PC-3 (cell line): Measurements from ENCODE around the gene RAD23B. TPM values are rescaled to one million over a fixed set of nuclear protein-coding genes. Genes with fewer than 3 reads are reported as not detected.

Source experiments
- ATAC-seq: fragments of 200-7000 bp; cut with Tn5 transposase; 2 replicates; pipeline ENCODE4 v1.9.1; 2020; ENCODE audit warnings: mild to moderate bottlenecking, moderate library complexity
- BruUV-seq: library from RNA; stranded (reverse); fragments of 400-500 nt; replicated peaks from 2 replicates; lab custom pipeline; 2021; lab: Mats Ljungman, UMichigan
- CTCF ChIA-PET: fragments of 300-600 bp; sonication (Branson Sonifier 250); formaldehyde crosslinking; loops from one replicate; lab custom pipeline; 2022; ENCODE audit warnings: antibody characterized with exemption; lab: Charles Lee
- POLR2A ChIA-PET: fragments of 300-600 bp; sonication (Branson Sonifier 250); formaldehyde crosslinking; loops from one replicate; lab custom pipeline; 2022; ENCODE audit warnings: antibody characterized with exemption; ENCODE audit not compliant: unreplicated experiment; lab: Charles Lee
- DNase-seq: peaks from one replicate; pipeline ENCODE4 v3.0.0-alpha.2; 2015
- H2AFZ ChIP-seq: fragments of 300-600 bp; sonication (generic); 2 replicates; pipeline ENCODE4 v1.6.0; 2016; ENCODE audit warnings: antibody characterized with exemption, low read length
- H3F3A ChIP-seq: fragments of 300-600 bp; sonication (generic); one replicate; pipeline ENCODE4 v1.6.0; 2017; ENCODE audit warnings: antibody characterized with exemption, low read length, control low read depth, mild to moderate bottlenecking; ENCODE audit not compliant: unreplicated experiment
- H3K27ac ChIP-seq: fragments of 300-600 bp; sonication (generic); 2 replicates; pipeline ENCODE4 v1.5.1; 2016; ENCODE audit warnings: mild to moderate bottlenecking, low read length
- H3K27me3 ChIP-seq: fragments of 300-600 bp; sonication (generic); 2 replicates; pipeline ENCODE4 v1.6.1; 2016; ENCODE audit warnings: low read length, mixed read lengths
- H3K36me3 ChIP-seq: fragments of 300-600 bp; sonication (generic); 2 replicates; pipeline ENCODE4 v1.6.1; 2016; ENCODE audit warnings: low read depth, mixed run types, low read length, mixed read lengths
- H3K4me1 ChIP-seq: fragments of 300-600 bp; sonication (generic); 2 replicates; pipeline ENCODE4 v1.5.1; 2016; ENCODE audit warnings: low read length; ENCODE audit not compliant: insufficient read depth
- H3K4me2 ChIP-seq: fragments of 300-600 bp; sonication (generic); 2 replicates; pipeline ENCODE4 v1.6.0; 2016; ENCODE audit warnings: low read length
- H3K4me3 ChIP-seq: fragments of 300-600 bp; sonication (generic); 2 replicates; pipeline ENCODE4 v1.5.1; 2016; ENCODE audit warnings: mild to moderate bottlenecking, low read length, mixed read lengths
- H3K79me2 ChIP-seq: fragments of 300-600 bp; sonication (generic); 2 replicates; pipeline ENCODE4 v1.6.1; 2017; ENCODE audit warnings: low read length, mixed read lengths
- H3K9ac ChIP-seq: fragments of 300-600 bp; sonication (generic); 2 replicates; pipeline ENCODE4 v1.6.0; 2016; ENCODE audit warnings: mild to moderate bottlenecking, low read length
- H3K9me2 ChIP-seq: fragments of 300-600 bp; sonication (generic); replicated peaks from 2 replicates; pipeline ENCODE4 v1.6.1; 2016; ENCODE audit warnings: mixed run types, low read length, mixed read lengths
- H3K9me3 ChIP-seq: fragments of 300-600 bp; sonication (generic); 2 replicates; pipeline ENCODE4 v1.6.1; 2016; ENCODE audit warnings: low read length, mixed read lengths
- H4K20me1 ChIP-seq: fragments of 300-600 bp; sonication (generic); 2 replicates; pipeline ENCODE4 v1.6.1; 2016; ENCODE audit warnings: low read length, mixed read lengths
- EZH2 ChIP-seq: fragments of 300-600 bp; sonication (generic); IDR thresholded peaks from one replicate; pipeline ENCODE4 v1.6.1; 2017; ENCODE audit warnings: antibody characterized with exemption, mild to moderate bottlenecking, low read length; ENCODE audit not compliant: unreplicated experiment
- EZH2phosphoT487 ChIP-seq: fragments of 300-600 bp; sonication (generic); IDR thresholded peaks from 2 replicates; pipeline ENCODE4 v1.6.1; 2018; ENCODE audit warnings: mild to moderate bottlenecking, antibody characterized with exemption, low read length, borderline replicate concordance
- intact Hi-C: fragments of 100-400 bp; cut with micrococcal nuclease; formaldehyde crosslinking; loops from 2 replicates; pipeline ENCODE4 v1.9.0; 2023
- total RNA-seq: library from RNA; depleted of rRNA; stranded (reverse); fragments of >200 nt; gene quantifications from 2 replicates; pipeline ENCODE4 v1.2.3, GENCODE V29; 2014
- TF ChIP-seq, protein P1 (sequence below): fragments of 300-600 bp; sonication (generic); conservative IDR thresholded peaks from 2 replicates; pipeline ENCODE4 v1.5.1; 2017; ENCODE audit warnings: antibody characterized with exemption, low read depth, mild to moderate bottlenecking, low read length

RAD23B gene
- total RNA-seq, 1 experiment from 2014 or later, result 67.9 TPM

GRCh38 chr9:107361816-107362215 is 78.7 kb downstream of the RAD23B start:
- intact Hi-C loops, result no loop called here
- no peak overlapping the region for H2AFZ ChIP-seq
- ATAC-seq, result no peak
- DNase-seq, result no peak
- no peak overlapping the region for H3K4me2 ChIP-seq
- H3K9ac ChIP-seq, result no peak overlapping the region
- ChIA-PET CTCF (no interaction called here), POLR2A (no interaction called here)
- no peaks in the 10 kb centered on the region for H3K9me2 ChIP-seq
- H3K79me2 ChIP-seq, result no peaks in the 10 kb centered on the region
- BruUV-seq, result no TSS peak
- no peak overlapping the region for H3K4me3 ChIP-seq
- no peaks in the 10 kb centered on the region for H3K27me3 ChIP-seq
- no peaks in the 10 kb centered on the region for H3K9me3 ChIP-seq
- TF ChIP-seq, protein P1, sequence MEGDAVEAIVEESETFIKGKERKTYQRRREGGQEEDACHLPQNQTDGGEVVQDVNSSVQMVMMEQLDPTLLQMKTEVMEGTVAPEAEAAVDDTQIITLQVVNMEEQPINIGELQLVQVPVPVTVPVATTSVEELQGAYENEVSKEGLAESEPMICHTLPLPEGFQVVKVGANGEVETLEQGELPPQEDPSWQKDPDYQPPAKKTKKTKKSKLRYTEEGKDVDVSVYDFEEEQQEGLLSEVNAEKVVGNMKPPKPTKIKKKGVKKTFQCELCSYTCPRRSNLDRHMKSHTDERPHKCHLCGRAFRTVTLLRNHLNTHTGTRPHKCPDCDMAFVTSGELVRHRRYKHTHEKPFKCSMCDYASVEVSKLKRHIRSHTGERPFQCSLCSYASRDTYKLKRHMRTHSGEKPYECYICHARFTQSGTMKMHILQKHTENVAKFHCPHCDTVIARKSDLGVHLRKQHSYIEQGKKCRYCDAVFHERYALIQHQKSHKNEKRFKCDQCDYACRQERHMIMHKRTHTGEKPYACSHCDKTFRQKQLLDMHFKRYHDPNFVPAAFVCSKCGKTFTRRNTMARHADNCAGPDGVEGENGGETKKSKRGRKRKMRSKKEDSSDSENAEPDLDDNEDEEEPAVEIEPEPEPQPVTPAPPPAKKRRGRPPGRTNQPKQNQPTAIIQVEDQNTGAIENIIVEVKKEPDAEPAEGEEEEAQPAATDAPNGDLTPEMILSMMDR, result no peak
- TF ChIP-seq EZH2phosphoT487 (no peak), EZH2 (no peak)
- no peaks in the 10 kb centered on the region for H3F3A ChIP-seq
- no peak overlapping the region for H3K27ac ChIP-seq
- H4K20me1 ChIP-seq, result no peaks in the 10 kb centered on the region
- H3K36me3 ChIP-seq, result no peaks in the 10 kb centered on the region
- no peaks in the 10 kb centered on the region for H3K4me1 ChIP-seq

GRCh38 chr9:107363516-107364152 is 80.6 kb downstream of the RAD23B start:
- no peaks in the 10 kb centered on the region for H3K4me1 ChIP-seq
- no peaks in the 10 kb centered on the region for H4K20me1 ChIP-seq
- H3K9ac ChIP-seq, result no peak overlapping the region
- POLR2A ChIA-PET, result no interaction called here
- no peak overlapping the region for H3K4me2 ChIP-seq
- BruUV-seq, result no TSS peak
- no peak for DNase-seq
- ATAC-seq, result no peak
- H2AFZ ChIP-seq, result no peak overlapping the region
- TF ChIP-seq EZH2, result no peak
- TF ChIP-seq EZH2phosphoT487, result no peak
- TF ChIP-seq, protein P1, result no peak
- no peaks in the 10 kb centered on the region for H3K36me3 ChIP-seq
- H3K79me2 ChIP-seq, result no peaks in the 10 kb centered on the region
- no peaks in the 10 kb centered on the region for H3K9me2 ChIP-seq
- H3K9me3 ChIP-seq, result no peaks in the 10 kb centered on the region
- H3K4me3 ChIP-seq, result no peak overlapping the region
- H3K27me3 ChIP-seq, result no peaks in the 10 kb centered on the region
- CTCF ChIA-PET, result no interaction called here
- no peaks in the 10 kb centered on the region for H3F3A ChIP-seq
- intact Hi-C loops, result no loop called here
- H3K27ac ChIP-seq, result no peak overlapping the region

DNA sequence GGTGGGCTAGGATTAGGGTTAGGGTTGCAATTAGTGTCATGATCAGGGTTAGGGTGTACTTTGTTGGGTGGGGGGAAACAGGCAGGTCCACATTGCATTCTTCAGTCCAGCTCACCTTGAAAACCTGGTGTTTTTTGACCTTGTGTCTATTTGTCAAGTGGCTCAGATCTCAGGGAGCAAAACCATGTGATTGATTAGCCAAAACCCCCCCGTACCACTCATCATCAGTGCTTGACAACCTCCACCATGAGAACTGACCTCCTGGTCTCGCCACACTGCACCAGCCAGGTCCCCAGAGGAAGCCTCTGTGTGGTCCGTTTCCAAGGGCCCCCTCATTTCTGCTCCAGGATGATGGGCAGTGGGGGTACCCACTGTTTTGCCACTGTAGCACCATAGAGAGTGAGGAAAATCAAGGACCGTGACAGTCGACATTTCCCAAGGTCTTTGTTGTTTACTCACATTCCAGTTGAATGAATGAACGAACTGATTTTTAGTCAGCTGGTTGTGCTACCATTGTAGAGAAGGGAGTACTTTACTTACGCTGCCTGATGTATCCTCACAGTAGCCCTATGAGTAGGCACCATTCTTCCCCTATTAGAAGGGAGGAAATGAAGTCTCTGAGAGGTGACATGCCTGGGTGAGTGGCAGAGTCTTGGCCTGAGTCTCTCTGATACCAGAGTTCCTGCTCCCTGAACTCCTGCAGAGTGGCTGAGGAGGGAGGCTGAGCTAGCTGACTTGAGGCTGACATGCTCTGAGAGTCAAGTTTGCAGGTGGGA is 84.8 kb downstream of the RAD23B start:
- Histone ChIP-seq H3K4me1 (no peaks in the 10 kb centered on the region), H3K9me3 (no peaks in the 10 kb centered on the region), H3K9me2 (no peaks in the 10 kb centered on the region), H2AFZ (no peak overlapping the region), H3K4me2 (no peak overlapping the region), H3K36me3 (no peaks in the 10 kb centered on the region), H4K20me1 (no peaks in the 10 kb centered on the region), H3K27me3 (no peaks in the 10 kb centered on the region), H3K9ac (no peak overlapping the region), H3F3A (no peaks in the 10 kb centered on the region), H3K79me2 (no peaks in the 10 kb centered on the region), H3K4me3 (no peak overlapping the region), H3K27ac (no peak overlapping the region)
- TF ChIP-seq, protein P1, result no peak
- TF ChIP-seq EZH2 (no peak), EZH2phosphoT487 (no peak)
- BruUV-seq, result no TSS peak
- intact Hi-C loops, result no loop called here
- DNase-seq, result peak; percentile 23
- ATAC-seq, result no peak
- POLR2A ChIA-PET, result no interaction called here
- CTCF ChIA-PET, result no interaction called here
